ENCODE measurements around the gene PALLD.

DNA sequence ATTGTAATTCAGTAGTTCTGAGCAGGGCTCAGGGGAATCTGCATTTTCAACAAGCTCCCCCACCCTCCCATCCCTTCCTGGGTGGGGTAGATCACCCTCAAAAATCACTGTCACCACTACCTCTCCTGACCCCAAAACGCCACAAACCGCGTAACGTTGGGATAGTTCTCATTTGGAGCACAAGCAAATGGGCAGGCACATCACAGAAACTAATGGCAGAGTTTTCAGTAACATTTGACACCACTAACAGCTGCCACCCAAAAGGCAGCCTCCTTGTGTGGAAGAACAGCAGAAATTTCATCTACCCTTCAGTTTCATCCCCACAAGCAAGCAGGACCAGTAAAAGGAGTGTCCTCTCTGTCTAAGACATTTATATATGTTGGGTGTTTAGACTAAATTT is 132.7 kb downstream of the PALLD start:
- TF ChIP-seq POLR2A (IDR thresholded peaks at IDR 0.05; ENCODE audit: low read depth, low read length) (no peak), JUN (IDR thresholded peaks at IDR 0.05; ENCODE audit: borderline replicate concordance, insufficient read depth, insufficient read length, low read depth) (no peak), POLR2AphosphoS5 (IDR thresholded peaks at IDR 0.05; ENCODE audit: insufficient read depth, low read depth, low read length) (no peak)
- TF ChIP-seq, protein P1, sequence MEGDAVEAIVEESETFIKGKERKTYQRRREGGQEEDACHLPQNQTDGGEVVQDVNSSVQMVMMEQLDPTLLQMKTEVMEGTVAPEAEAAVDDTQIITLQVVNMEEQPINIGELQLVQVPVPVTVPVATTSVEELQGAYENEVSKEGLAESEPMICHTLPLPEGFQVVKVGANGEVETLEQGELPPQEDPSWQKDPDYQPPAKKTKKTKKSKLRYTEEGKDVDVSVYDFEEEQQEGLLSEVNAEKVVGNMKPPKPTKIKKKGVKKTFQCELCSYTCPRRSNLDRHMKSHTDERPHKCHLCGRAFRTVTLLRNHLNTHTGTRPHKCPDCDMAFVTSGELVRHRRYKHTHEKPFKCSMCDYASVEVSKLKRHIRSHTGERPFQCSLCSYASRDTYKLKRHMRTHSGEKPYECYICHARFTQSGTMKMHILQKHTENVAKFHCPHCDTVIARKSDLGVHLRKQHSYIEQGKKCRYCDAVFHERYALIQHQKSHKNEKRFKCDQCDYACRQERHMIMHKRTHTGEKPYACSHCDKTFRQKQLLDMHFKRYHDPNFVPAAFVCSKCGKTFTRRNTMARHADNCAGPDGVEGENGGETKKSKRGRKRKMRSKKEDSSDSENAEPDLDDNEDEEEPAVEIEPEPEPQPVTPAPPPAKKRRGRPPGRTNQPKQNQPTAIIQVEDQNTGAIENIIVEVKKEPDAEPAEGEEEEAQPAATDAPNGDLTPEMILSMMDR (IDR thresholded peaks at IDR 0.05; ENCODE audit: extremely low read depth in 1 of 2, insufficient read depth in 1 of 2, low read depth in 1 of 2, low read length in 2 of 2) = no peak
- TF ChIP-seq, protein P2, sequence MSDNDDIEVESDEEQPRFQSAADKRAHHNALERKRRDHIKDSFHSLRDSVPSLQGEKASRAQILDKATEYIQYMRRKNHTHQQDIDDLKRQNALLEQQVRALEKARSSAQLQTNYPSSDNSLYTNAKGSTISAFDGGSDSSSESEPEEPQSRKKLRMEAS (IDR thresholded peaks at IDR 0.05; ENCODE audit: insufficient read depth, insufficient read length) = no peak

All from endothelial cell of umbilical vein (primary cell).